SK-N-SH treated with all-trans-retinoic acid at 6 μM for 48 hours (cell line): Measurements from ENCODE around the gene ALDH16A1.
"Not testable (repeated sequence)": the region's sequence is repeated elsewhere in the genome, so short reads cannot be mapped to it uniquely, and the experiment has no call there.

Source experiments
- ATAC-seq: fragments of 200-7000 bp; cut with Tn5 transposase; 3 replicates; pipeline ENCODE4 v1.9.1; 2020; ENCODE audit warnings: mild to moderate bottlenecking, moderate library complexity
- BACH2 ChIP-seq: fragments of 250-450 bp; sonication (Bioruptor Pico); IDR thresholded peaks from 2 replicates; pipeline ENCODE4 v1.9.0; 2021; ENCODE audit warnings: mild to moderate bottlenecking, borderline replicate concordance
- CSDC2 ChIP-seq: fragments of 250-450 bp; sonication (Bioruptor Pico); IDR thresholded peaks from 2 replicates; pipeline ENCODE4 v1.5.0; 2020; ENCODE audit warnings: mild to moderate bottlenecking, moderate library complexity
- RARB ChIP-seq: fragments of 250-450 bp; sonication (Bioruptor Pico); IDR thresholded peaks from 2 replicates; pipeline ENCODE4 v1.8.0; 2021; ENCODE audit warnings: mild to moderate bottlenecking, moderate library complexity
- TCF4 ChIP-seq: fragments of 250-450 bp; sonication (Bioruptor Pico); IDR thresholded peaks from 2 replicates; pipeline ENCODE4 v1.8.0; 2021; ENCODE audit warnings: mild to moderate bottlenecking, moderate library complexity, borderline replicate concordance
- TOX ChIP-seq: fragments of 250-450 bp; sonication (Bioruptor Pico); IDR thresholded peaks from 2 replicates; pipeline ENCODE4 v1.8.0; 2021; ENCODE audit warnings: mild to moderate bottlenecking, moderate library complexity, borderline replicate concordance
- TSHZ2 ChIP-seq: fragments of 250-450 bp; sonication (Bioruptor Pico); IDR thresholded peaks from 2 replicates; pipeline ENCODE4 v1.5.0; 2020; ENCODE audit warnings: mild to moderate bottlenecking, moderate library complexity
- ZC3H10 ChIP-seq: fragments of 250-450 bp; sonication (Bioruptor Pico); IDR thresholded peaks from 2 replicates; pipeline ENCODE4 v1.5.1; 2021; ENCODE audit warnings: mild to moderate bottlenecking, moderate library complexity
- ZFP3 ChIP-seq: fragments of 250-450 bp; sonication (Bioruptor Pico); IDR thresholded peaks from 2 replicates; pipeline ENCODE4 v1.5.0; 2020; ENCODE audit warnings: mild to moderate bottlenecking, moderate library complexity
- ZNF565 ChIP-seq: fragments of 450-650 bp; formaldehyde crosslinking; conservative IDR thresholded peaks from 2 replicates; pipeline ENCODE4 v1.5.0; 2020; ENCODE audit warnings: low read depth, mild to moderate bottlenecking, moderate library complexity
- ZNF70 ChIP-seq: fragments of 450-650 bp; formaldehyde crosslinking; IDR thresholded peaks from 2 replicates; pipeline ENCODE4 v1.5.0; 2020; ENCODE audit warnings: mild to moderate bottlenecking, moderate library complexity
- ZNF8 ChIP-seq: fragments of 450-650 bp; formaldehyde crosslinking; IDR thresholded peaks from 2 replicates; pipeline ENCODE4 v1.5.0; 2020; ENCODE audit warnings: mild to moderate bottlenecking, moderate library complexity
- TF ChIP-seq, protein P1 (sequence below): fragments of 250-450 bp; sonication (Bioruptor Pico); IDR thresholded peaks from 2 replicates; pipeline ENCODE4 v1.5.1; 2020; ENCODE audit warnings: low read depth, mild to moderate bottlenecking, moderate library complexity
- TF ChIP-seq, protein P2 (sequence below): fragments of 250-450 bp; sonication (Bioruptor Pico); IDR thresholded peaks from 2 replicates; pipeline ENCODE4 v1.8.0; 2021; ENCODE audit warnings: low read depth, mild to moderate bottlenecking, moderate library complexity, borderline replicate concordance

Gene ALDH16A1

GRCh38 chr19:49443366-49444099, 9.5 kb upstream of the ALDH16A1 start:
- TF ChIP-seq ZNF565 (CRISPR knock-in tag), result 0 out of 2 replicates have a peak, but pooled peaks have one; percentile 56
- TF ChIP-seq TSHZ2 (CRISPR knock-in tag), result 0 out of 2 replicates have a peak, but pooled peaks have one; percentile 54
- no peak for TF ChIP-seq TOX (CRISPR knock-in tag)
- ATAC-seq, result peak; percentile 88

DNA sequence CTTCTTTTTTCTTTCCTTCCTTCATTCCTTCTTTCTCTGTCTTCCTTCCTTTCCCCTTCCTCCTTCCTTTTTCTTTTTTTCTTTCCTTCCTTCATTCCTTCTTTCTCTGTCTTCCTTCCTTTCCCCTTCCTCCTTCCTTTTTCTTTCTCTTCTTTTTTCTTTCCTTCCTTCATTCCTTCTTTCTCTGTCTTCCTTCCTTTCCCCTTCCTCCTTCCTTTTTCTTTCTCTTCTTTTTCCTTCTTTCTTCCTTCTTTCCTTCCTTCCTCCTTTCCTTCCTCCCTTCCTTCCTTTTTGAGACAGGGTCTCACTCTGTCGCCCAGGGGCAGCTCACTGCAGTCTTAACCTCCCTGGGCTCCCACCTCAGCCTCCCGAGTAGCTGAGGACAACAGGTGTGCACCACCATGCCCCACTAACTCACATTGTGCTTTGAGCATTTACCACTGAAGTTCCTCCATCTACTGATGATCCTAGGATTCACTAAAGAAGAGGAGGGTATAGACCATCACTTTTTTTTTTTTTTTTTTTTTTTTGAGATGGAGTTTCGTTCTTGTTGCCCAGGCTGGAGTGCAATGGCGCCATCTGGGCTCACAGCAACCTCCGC, 8.8 kb upstream of the ALDH16A1 start:
- not testable (repeated sequence) for ATAC-seq

GRCh38 chr19:49445997-49446396, 7.0 kb upstream of the ALDH16A1 start:
- no peak for ATAC-seq
- TF ChIP-seq ZC3H10 (no peak), TCF4 (no peak), ZNF8 (CRISPR knock-in tag) (no peak), ZNF70 (no peak)
- TF ChIP-seq, all 23 proteins: peak for 0

- ATAC-seq, result no peak
Measured at GRCh38 chr19:49447485-49448431, 5.3 kb upstream of the ALDH16A1 start.

More at GRCh38 chr19:49447485-49448431, 5.3 kb upstream of the ALDH16A1 start:
- no peak for TF ChIP-seq CSDC2 (CRISPR knock-in tag)
- no peak for TF ChIP-seq BACH2
- no peak for TF ChIP-seq TSHZ2 (CRISPR knock-in tag)
- no peak for TF ChIP-seq RARB (CRISPR knock-in tag)
- TF ChIP-seq ZNF565 (CRISPR knock-in tag), result no peak
- TF ChIP-seq TOX (CRISPR knock-in tag), result no peak
- TF ChIP-seq, protein P1, sequence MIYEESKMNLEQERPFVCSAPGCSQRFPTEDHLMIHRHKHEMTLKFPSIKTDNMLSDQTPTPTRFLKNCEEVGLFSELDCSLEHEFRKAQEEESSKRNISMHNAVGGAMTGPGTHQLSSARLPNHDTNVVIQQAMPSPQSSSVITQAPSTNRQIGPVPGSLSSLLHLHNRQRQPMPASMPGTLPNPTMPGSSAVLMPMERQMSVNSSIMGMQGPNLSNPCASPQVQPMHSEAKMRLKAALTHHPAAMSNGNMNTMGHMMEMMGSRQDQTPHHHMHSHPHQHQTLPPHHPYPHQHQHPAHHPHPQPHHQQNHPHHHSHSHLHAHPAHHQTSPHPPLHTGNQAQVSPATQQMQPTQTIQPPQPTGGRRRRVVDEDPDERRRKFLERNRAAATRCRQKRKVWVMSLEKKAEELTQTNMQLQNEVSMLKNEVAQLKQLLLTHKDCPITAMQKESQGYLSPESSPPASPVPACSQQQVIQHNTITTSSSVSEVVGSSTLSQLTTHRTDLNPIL (CRISPR knock-in tag), result no peak
- no peak for TF ChIP-seq ZFP3 (CRISPR knock-in tag)
- TF ChIP-seq, protein P2, sequence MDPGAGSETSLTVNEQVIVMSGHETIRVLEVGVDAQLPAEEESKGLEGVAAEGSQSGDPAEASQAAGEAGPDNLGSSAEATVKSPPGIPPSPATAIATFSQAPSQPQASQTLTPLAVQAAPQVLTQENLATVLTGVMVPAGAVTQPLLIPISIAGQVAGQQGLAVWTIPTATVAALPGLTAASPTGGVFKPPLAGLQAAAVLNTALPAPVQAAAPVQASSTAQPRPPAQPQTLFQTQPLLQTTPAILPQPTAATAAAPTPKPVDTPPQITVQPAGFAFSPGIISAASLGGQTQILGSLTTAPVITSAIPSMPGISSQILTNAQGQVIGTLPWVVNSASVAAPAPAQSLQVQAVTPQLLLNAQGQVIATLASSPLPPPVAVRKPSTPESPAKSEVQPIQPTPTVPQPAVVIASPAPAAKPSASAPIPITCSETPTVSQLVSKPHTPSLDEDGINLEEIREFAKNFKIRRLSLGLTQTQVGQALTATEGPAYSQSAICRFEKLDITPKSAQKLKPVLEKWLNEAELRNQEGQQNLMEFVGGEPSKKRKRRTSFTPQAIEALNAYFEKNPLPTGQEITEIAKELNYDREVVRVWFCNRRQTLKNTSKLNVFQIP (CRISPR knock-in tag), result no peak
- TF ChIP-seq ZNF8 (CRISPR knock-in tag), result no peak
